NOMO-1 treated with dmso at 0.1 percent for 144 hours (cell line): ENCODE results near the gene KCNJ18.
"Not testable (repeated sequence)": the region's sequence is repeated elsewhere in the genome, so short reads cannot be mapped to it uniquely, and the experiment has no call there.

Experiments used
- DNase-seq: peaks from one replicate; lab custom pipeline; 2025; ENCODE audit not compliant: unreplicated experiment; lab: John Stamatoyannopoulos, UW

KCNJ18 gene

DNA sequence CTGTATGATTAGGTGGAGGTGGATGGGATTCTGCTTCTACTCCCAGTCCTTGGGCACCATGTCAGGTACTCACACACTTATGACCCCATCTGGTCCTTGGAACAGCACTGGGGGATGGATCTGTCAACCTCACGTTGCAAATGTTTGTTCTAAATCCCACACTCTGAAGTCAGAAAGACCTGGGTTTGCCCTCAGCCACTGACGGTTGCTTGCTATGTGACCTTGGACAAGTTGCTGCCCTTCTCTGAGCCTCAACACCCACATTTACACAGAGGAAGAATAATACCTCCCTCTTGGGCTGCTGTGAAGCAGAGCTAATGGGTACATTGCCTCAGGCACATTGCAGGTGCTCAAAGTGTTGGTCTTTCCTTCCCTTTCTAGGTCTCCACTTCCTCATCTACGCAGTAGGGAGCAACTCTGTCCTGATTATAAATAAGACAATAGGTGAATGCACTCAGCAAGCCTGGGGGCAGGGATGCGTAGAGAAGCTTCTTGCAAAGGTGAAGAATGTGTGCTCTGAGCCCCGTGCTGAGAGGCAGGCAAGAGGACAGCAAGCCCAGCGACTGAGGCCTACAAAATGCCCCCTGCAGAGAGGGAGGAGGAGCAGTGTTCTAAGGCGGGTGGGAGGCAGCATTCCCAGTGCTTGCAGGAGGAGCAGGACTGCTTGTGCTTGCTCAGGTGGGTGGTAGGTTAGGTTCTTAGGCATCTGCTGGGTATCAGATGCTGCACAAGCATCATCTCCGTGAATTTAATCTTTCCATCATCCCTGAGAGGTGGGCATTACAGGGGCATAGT, 21.8 kb upstream of the KCNJ18 start:
- not testable (repeated sequence) for DNase-seq

DNA sequence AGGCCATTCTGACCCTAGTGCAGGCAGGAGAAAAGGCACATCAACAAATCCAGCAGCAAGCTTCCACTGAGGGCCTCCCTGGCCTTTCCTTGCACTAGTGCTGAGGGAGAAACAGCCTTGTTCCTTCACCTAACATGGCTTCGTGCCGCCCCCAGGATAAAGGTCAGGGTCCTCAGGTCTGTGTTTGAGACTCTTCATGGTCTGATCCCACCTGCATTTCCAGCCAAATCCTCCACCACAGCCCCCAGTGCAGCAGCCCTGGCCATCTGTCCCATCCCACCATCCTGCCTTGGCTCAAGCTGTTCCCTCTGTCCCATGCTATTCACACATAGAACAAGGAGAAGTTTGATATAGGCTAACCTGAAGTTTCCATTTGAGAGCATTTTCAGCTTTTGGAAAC, 20.9 kb upstream of the KCNJ18 start:
- DNase-seq: not testable (repeated sequence)

- DNase-seq: not testable (repeated sequence)
These were observed 20.5 kb upstream of the KCNJ18 start for GRCh38 chr17:21671871-21672270.

GRCh38 chr17:21673451-21674241, 18.7 kb upstream of the KCNJ18 start:
- DNase-seq: not testable (repeated sequence)

GRCh38 chr17:21674242-21674731, 18.0 kb upstream of the KCNJ18 start:
- DNase-seq: no peak

- not testable (repeated sequence) for DNase-seq
These were observed 17.2 kb upstream of the KCNJ18 start for GRCh38 chr17:21674891-21675738.

DNA sequence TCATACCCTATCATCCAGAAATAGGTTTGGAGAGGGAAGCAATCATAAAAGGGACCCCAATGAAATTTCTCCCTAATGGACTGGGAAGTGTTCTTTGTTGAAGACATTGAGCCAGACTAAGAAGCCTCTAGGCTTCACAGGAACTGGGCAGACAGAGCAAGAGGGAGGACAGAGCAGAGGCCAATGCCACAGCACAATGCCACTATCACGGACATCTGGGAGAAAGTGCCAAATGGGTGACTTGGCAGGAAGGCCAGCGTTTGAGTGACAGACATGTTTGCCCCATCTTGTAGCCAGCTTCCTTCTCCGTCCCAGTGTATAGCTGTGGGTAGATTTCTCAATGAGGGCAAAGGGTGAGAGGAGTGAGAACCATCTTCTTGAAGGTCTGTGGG, 16.6 kb upstream of the KCNJ18 start:
- not testable (repeated sequence) for DNase-seq

DNA sequence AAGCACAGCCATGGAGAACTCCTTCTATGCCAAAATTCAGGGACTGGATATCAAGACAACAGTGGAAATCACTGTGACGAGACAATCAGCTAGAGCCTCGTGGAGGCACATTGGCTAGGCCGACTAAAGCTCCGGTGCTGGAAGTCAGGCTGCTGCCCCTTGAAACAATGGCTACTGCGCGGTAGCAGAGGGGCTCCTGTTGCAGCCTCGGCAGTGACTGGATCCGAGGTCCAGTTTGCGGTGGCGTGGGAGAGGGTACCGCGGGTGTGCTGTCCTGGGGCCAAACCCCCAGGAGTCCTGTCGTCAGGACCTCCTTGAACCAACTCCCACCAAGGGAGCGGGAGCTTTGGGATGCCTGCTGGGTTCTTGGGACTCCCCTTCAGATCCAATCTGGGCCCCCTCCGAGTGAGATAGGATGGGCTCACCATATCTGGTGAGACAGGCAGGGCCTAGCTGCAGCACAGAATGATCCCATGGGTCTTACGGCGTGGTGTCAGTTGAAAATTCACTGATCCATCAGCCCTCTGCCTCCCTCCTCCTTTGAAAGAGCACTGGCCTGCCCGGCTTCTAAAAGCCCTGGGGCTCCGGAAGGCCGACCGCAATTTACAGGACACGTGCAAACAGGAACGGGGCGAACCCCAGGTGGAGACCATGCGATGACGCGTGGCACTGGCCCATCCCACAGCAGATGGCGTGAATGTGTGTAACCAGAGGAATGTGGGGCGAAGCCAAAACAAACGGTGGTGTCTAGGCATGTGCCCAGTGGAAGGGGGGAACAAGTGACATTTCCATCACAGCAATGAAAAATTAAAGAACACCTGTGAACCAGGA, 15.8 kb upstream of the KCNJ18 start:
- no peak for DNase-seq

DNA sequence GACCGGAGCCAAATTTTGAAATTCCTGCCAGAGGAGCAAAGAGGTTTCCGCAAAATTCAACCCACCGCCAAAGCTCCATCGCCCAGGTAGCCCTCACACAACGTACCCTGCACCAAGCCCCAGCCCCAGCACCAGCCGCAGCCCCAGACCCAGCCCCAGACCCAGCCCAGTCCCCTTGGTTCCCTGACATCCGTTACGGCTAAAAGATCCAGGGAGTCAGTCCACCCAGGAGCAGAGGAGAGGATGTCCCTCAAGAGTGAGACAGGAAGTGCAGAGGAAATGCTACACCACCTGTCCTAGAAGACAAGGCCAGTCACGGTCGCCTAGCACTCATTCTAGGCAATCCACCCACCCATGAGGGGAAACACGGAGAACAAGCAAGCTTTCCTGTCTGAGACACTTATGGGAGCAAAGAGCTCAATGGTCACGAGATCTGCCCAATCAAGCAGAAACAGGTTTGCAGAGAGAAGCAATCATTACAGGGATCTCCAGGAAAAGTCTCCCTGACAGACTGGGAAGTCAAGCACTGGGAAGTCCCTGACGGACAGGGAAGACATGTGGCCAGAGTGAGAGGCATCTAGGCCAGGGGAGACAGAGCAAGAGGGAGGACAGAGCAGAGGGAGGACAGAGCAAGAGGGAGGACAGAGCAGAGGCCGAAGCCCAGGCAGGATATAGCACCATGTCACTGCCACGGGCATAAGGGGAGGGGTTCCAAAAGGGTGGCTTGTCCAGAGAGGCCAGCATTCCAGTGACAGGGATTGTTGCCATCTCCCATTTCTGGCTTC, 15.0 kb upstream of the KCNJ18 start:
- DNase-seq: no peak

- no peak for DNase-seq
These were observed 14.4 kb upstream of the KCNJ18 start for GRCh38 chr17:21677911-21678310.

DNA sequence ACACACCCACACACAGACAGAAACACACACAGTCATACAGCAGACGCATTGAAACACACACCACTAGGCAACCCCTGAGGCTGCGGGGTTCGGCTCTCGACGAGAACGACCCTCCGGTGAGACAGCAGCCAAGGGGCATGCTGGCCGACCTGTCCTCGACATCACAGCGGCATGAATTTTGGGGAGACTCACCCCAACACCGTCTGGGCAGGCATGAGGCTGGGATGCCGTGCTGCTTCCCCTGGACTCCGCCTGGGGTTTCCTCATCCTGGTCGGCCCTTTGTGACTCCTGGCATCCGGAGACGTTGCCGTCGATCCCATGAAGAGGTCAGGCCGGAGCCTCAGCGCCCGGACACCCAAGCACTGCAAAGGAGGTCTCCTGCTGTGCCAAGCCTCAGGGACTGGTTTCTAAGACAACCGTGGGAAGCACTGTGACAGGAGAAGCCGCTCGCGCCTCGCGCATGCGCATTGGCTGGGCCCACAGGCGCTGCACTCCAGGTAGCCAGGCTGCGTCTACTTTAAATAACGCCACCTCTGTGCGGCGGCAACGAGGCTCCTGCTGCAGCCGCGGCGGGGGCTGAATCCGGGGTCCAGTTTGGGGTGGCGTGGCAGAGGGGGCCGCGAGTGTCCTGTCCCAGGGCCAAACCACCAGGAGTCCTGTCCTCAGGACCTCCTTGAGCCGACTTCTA, 13.8 kb upstream of the KCNJ18 start:
- no peak for DNase-seq

DNA sequence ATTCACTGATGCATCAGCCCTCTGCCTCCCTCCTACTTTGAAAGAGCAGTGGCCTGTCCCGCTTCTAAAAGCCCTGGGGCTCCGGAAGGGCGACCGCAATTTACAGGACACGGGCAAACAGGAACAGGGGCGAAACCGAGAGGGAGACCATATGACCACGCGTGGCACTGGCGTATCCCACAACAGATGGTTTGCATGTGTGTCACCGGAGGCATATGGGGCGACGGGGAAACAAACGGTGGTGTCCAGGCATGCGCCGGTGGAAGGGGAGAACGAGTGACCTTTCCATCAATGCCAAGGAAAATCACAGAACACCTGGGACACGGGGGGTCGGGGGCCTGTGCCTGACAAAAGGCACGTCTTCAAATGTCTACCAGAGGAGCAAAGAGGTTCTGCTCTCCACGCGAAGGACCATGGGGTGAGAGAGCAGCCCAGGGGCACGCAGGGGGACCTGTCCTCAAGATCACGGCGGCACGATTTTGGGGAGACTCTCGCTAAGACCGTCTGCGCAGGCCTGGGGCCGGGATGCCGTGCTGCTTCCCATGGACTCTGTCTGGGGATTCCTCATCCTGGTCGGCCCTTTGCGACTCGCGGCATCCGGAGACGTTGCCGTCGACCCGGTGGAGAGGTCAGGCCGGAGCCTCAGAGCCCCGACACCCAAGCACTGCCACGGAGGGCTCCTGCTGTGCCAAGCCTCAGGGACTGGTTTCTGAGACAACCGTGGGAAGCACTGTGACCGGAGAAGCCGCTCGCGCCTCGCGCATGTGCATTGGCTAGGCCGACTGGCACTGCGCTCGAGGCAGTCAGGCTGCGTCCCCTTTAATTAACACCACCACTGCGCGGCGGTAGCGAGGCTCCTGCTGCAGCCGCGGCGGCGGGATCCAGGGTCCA, 12.8 kb upstream of the KCNJ18 start:
- no peak for DNase-seq

DNA sequence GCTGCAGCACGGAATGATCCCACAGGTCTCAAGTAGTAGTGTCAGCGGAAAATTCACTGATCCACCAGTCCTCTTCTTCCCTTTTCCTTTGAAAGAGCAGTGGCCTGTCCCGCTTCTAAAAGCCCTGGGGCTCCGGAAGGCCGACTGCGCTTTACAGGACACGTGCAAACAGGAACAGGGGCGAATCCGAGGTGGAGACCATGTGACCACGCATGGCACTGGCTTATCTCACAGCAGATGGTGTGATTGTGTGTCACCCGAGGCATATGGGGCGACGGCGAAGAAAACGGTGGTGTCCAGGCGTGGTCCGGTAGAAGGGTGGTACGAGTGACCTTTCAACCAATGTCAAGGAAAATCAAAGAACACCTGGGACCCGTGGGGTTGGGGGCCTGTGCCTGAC, 12.0 kb upstream of the KCNJ18 start:
- no peak for DNase-seq

DNA sequence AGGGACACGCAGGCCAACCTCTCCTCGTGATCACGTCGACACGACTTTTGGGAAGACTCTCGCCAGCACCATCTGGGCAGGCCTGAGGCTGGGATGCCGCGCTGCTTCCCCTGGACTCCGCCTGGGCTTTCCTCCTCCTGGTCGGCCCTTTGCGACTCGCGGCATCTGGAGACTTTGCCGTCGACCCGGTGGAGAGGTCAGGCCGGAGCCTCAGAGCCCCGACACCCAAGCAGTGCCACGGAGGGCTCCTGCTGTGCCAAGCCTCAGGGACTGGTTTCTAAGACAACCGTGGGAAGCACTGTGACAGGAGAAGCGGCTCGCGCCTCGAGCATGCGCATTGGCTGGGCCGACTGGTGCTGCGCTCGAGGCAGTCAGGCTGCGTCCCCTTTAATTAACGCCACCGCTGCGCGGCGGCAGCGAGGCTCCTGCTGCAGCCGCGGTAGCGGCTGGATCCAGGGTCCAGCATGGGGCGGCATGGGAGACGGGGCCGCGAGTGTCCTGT, 11.4 kb upstream of the KCNJ18 start:
- DNase-seq: not testable (repeated sequence)

- not testable (repeated sequence) for DNase-seq
These were observed 10.7 kb upstream of the KCNJ18 start for GRCh38 chr17:21681576-21681975.

DNA sequence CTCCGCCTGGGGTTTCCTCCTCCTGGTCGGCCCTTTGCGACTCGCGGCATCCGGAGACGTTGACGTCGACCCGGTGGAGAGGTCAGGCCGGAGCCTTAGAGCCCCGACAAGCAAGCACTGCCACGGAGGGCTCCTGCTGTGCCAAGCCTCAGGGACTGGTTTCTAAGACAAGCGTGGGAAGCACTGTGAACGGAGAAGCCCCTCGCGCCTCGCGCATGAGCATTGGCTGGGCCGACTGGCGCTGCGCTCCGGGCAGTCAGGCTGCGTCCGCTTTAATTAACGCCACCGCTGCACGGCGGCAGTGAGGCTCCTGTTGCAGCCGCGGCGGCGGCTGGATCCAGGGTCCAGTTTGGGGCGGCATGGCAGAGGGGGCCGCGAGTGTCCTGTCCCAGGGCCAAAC, 10.2 kb upstream of the KCNJ18 start:
- not testable (repeated sequence) for DNase-seq

DNA sequence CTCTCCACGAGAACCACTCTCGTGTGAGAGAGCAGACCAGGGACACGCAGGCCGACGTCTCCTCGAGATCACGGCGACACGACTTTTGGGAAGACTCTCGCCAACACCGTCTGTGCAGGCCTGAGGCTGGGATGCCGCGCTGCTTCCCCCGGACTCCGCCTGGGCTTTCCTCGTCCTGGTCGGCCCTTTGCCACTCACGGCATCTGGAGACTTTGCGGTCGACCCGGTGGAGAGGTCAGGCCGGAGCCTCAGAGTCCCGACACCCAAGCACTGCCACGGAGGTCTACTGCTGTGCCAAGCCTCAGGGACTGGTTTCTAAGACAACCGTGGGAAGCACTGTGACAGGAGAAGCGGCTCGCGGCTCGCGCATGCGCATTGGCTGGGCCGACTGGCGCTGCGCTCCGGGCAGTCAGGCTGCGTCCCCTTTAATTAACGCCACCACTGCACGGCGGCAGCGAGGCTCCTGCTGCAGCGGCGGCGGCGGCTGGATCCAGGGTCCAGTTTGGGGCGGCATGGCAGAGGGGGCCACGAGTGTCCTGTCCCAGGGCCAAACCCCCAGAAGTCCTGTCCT, 9.1 kb upstream of the KCNJ18 start:
- not testable (repeated sequence) for DNase-seq
